NCI-H1092 (cell line): ENCODE data around the gene TAF5L.
A peak's percentile ranks its signal among the peaks of the same experiment; 100 is the strongest.
"Not testable (repeated sequence)": the region's sequence is repeated elsewhere in the genome, so short reads cannot be mapped to it uniquely, and the experiment has no call there.

Experiments used
- DNase-seq: peaks from one replicate; lab custom pipeline; 2025; lab: John Stamatoyannopoulos, UW

Gene TAF5L

GRCh38 chr1:229567109-229567868 lies 58.6 kb downstream of the TAF5L start:
- no peak for DNase-seq

GRCh38 chr1:229563701-229564100 lies 62.2 kb downstream of the TAF5L start:
- DNase-seq: no peak

GRCh38 chr1:229563241-229563640 lies 62.7 kb downstream of the TAF5L start:
- no peak for DNase-seq

GRCh38 chr1:229562686-229563085 lies 63.2 kb downstream of the TAF5L start:
- DNase-seq: no peak

- no peak for DNase-seq
Measured at GRCh38 chr1:229561141-229561540, 64.8 kb downstream of the TAF5L start.

- not testable (repeated sequence) for DNase-seq
Measured at GRCh38 chr1:229560124-229560523, 65.8 kb downstream of the TAF5L start.

GRCh38 chr1:229559336-229559801 lies 66.6 kb downstream of the TAF5L start:
- not testable (repeated sequence) for DNase-seq

- peak; percentile 97 for DNase-seq
Measured at GRCh38 chr1:229558460-229559335, 67.2 kb downstream of the TAF5L start, which contains the start of gene ABCB10. ABCB10 (minus strand) TSS chr1:229558707; CDS start chr1:229558652, 55 bp downstream.

- DNase-seq: no peak
Measured at GRCh38 chr1:229557913-229558414, 68.0 kb downstream of the TAF5L start.

GRCh38 chr1:229557200-229557850 lies 68.6 kb downstream of the TAF5L start:
- DNase-seq: no peak

GRCh38 chr1:229554886-229555621 lies 70.9 kb downstream of the TAF5L start:
- DNase-seq: no peak

- DNase-seq: no peak
Measured at GRCh38 chr1:229553621-229554130, 72.2 kb downstream of the TAF5L start.

GRCh38 chr1:229552732-229553131 lies 73.2 kb downstream of the TAF5L start:
- DNase-seq: no peak

- no peak for DNase-seq
Measured at GRCh38 chr1:229550812-229551567, 74.9 kb downstream of the TAF5L start.

GRCh38 chr1:229547542-229547941 lies 78.4 kb downstream of the TAF5L start:
- DNase-seq: no peak

GRCh38 chr1:229544587-229544986 lies 81.3 kb downstream of the TAF5L start:
- DNase-seq: no peak
